ENCODE measurements around the gene TTI1.

Gene TTI1

GRCh38 chr20:38002422-38002821 lies 30.8 kb downstream of the TTI1 start:
- H3K4me3 ChIP-seq (ENCODE audit: low read depth, low read length): no peak overlapping the region
- TF ChIP-seq CTCF (IDR thresholded peaks at IDR 0.05; ENCODE audit: low read depth, low read length, missing control alignments): no peak
- no peak for DNase-seq
- in situ Hi-C loops (cut with HindIII; ENCODE audit: low pct_ligation_motif_present, low sequenced_read_pairs): no loop called here
- H3K27me3 ChIP-seq (replicated peaks): no peaks in the 10 kb centered on the region
- peak overlapping the region; percentile 73 for H3K27ac ChIP-seq
- H3K36me3 ChIP-seq (replicated peaks): no peaks in the 10 kb centered on the region

GRCh38 chr20:38001981-38002380 lies 31.3 kb downstream of the TTI1 start:
- H3K36me3 ChIP-seq (replicated peaks): no peaks in the 10 kb centered on the region
- H3K27ac ChIP-seq: peak overlapping the region; percentile 73
- no peak overlapping the region for H3K4me3 ChIP-seq (ENCODE audit: low read depth, low read length)
- no peaks in the 10 kb centered on the region for H3K27me3 ChIP-seq (replicated peaks)
- DNase-seq: peak; percentile 65
- no peak for TF ChIP-seq CTCF (IDR thresholded peaks at IDR 0.05; ENCODE audit: low read depth, low read length, missing control alignments)
- in situ Hi-C loops (cut with HindIII; ENCODE audit: low pct_ligation_motif_present, low sequenced_read_pairs): no loop called here

- no peak for TF ChIP-seq CTCF (IDR thresholded peaks at IDR 0.05; ENCODE audit: low read depth, low read length, missing control alignments)
- DNase-seq: peak; percentile 76
- H3K27me3 ChIP-seq (replicated peaks): no peaks in the 10 kb centered on the region
- peaks cover 4% of the 10 kb centered on the region for H3K36me3 ChIP-seq (replicated peaks)
- no peak overlapping the region for H3K4me3 ChIP-seq (ENCODE audit: low read depth, low read length)
- in situ Hi-C loops (cut with HindIII; ENCODE audit: low pct_ligation_motif_present, low sequenced_read_pairs): no loop called here
- peak overlapping the region; percentile 73 for H3K27ac ChIP-seq
These were observed 31.9 kb downstream of the TTI1 start for GRCh38 chr20:38001173-38001875.

- Histone ChIP-seq H3K27ac (no peak overlapping the region), H3K4me3 (ENCODE audit: low read depth, low read length) (no peak overlapping the region), H3K36me3 (replicated peaks) (peaks cover 7% of the 10 kb centered on the region), H3K27me3 (replicated peaks) (no peaks in the 10 kb centered on the region)
- no peak for TF ChIP-seq CTCF (IDR thresholded peaks at IDR 0.05; ENCODE audit: low read depth, low read length, missing control alignments)
- DNase-seq: no peak
- in situ Hi-C loops (cut with HindIII; ENCODE audit: low pct_ligation_motif_present, low sequenced_read_pairs): no loop called here
These were observed 33.0 kb downstream of the TTI1 start for GRCh38 chr20:38000293-38000692.

- H3K27me3 ChIP-seq (replicated peaks): no peaks in the 10 kb centered on the region
- H3K36me3 ChIP-seq (replicated peaks): peaks cover 7% of the 10 kb centered on the region
- peak; percentile 48 for TF ChIP-seq CTCF (IDR thresholded peaks at IDR 0.05; ENCODE audit: low read depth, low read length, missing control alignments)
- H3K4me3 ChIP-seq (ENCODE audit: low read depth, low read length): no peak overlapping the region
- H3K27ac ChIP-seq: no peak overlapping the region
- in situ Hi-C loops (cut with HindIII; ENCODE audit: low pct_ligation_motif_present, low sequenced_read_pairs): loop anchor here (10.0 kb wide), 1 partner anchor 85 kb away; no protein-coding TSS in a partner anchor
- no peak for DNase-seq
These were observed 33.6 kb downstream of the TTI1 start for GRCh38 chr20:37999526-38000263.
